H1 (cell line): ENCODE results near the gene FGGY. TPM values are rescaled to one million over a fixed set of nuclear protein-coding genes. Genes with fewer than 3 reads are reported as not detected.

Experiments
- KDM1A ChIP-seq: fragments of 200-600, 300-600 bp; sonication (generic); IDR thresholded peaks from 2 replicates; pipeline ENCODE4 v1.7.1; 2016; ENCODE audit warnings: mild to moderate bottlenecking, low read length, borderline replicate concordance
- SRF ChIP-seq: IDR thresholded peaks from 2 replicates; pipeline ENCODE4 v1.6.1; 2011; ENCODE audit warnings: mild to moderate bottlenecking, low read depth, low read length, moderate library complexity
- polyA plus RNA-seq, 7 experiments: library from polyadenylated mRNA; depleted of rRNA in 3 of 7; stranded (reverse) in 5 of 7; unstranded in 2 of 7; fragments of >200 nt in 5 of 7; fragments of 200-250 nt in 2 of 7; gene quantifications; 1 replicate in 5 of 7; 2 replicates in 1 of 7; 4 replicates in 1 of 7; pipeline versions ENCODE4 v1.2.1 to v1.2.3, GENCODE V29; 2011 to 2013; ENCODE audit warnings: missing spikeins in 2 of 7, mixed read lengths in 2 of 7
- total RNA-seq: library from RNA; stranded (reverse); fragmentation: NEBNext Ultra II Directional; extraction: Animal tissue kit (Norgen Biotek cat#: 25700); gene quantifications from 2 replicates; pipeline ENCODE4 v1.2.1, GENCODE V29; 2021
- TF ChIP-seq, protein P1 (sequence below): fragments of 300-600 bp; sonication (generic); IDR thresholded peaks from 2 replicates; pipeline ENCODE4 v1.7.1; 2012; ENCODE audit warnings: low read length, moderate library complexity, mild to moderate bottlenecking, inconsistent platforms; ENCODE audit not compliant: insufficient replicate concordance

FGGY gene
- total and polyA plus RNA-seq, 2 of the 8 experiments (the other 6 are each of a cell fraction or from before 2014, with no cell fraction given) = 10.3 to 12.5 TPM

DNA sequence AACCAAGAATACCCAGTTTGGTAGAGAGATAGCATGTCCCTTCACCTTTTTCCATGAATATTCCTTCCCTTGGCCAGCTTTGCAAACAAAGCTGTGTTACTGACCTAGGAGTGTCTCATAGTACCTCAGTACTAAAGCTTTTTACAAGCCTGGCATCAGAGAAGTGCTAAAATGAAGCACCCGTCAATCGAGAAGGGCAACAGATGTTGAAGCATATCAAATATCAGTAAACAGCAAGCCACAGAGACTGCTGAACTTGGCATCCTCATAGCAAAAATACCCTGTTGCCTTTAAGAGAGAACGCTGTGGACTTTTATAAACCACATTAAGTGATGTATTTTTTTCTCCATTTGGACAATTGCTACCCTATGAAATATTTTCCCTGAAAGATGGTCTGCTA, 389.3 kb downstream of the FGGY start (continued):
- TF ChIP-seq, protein P1, sequence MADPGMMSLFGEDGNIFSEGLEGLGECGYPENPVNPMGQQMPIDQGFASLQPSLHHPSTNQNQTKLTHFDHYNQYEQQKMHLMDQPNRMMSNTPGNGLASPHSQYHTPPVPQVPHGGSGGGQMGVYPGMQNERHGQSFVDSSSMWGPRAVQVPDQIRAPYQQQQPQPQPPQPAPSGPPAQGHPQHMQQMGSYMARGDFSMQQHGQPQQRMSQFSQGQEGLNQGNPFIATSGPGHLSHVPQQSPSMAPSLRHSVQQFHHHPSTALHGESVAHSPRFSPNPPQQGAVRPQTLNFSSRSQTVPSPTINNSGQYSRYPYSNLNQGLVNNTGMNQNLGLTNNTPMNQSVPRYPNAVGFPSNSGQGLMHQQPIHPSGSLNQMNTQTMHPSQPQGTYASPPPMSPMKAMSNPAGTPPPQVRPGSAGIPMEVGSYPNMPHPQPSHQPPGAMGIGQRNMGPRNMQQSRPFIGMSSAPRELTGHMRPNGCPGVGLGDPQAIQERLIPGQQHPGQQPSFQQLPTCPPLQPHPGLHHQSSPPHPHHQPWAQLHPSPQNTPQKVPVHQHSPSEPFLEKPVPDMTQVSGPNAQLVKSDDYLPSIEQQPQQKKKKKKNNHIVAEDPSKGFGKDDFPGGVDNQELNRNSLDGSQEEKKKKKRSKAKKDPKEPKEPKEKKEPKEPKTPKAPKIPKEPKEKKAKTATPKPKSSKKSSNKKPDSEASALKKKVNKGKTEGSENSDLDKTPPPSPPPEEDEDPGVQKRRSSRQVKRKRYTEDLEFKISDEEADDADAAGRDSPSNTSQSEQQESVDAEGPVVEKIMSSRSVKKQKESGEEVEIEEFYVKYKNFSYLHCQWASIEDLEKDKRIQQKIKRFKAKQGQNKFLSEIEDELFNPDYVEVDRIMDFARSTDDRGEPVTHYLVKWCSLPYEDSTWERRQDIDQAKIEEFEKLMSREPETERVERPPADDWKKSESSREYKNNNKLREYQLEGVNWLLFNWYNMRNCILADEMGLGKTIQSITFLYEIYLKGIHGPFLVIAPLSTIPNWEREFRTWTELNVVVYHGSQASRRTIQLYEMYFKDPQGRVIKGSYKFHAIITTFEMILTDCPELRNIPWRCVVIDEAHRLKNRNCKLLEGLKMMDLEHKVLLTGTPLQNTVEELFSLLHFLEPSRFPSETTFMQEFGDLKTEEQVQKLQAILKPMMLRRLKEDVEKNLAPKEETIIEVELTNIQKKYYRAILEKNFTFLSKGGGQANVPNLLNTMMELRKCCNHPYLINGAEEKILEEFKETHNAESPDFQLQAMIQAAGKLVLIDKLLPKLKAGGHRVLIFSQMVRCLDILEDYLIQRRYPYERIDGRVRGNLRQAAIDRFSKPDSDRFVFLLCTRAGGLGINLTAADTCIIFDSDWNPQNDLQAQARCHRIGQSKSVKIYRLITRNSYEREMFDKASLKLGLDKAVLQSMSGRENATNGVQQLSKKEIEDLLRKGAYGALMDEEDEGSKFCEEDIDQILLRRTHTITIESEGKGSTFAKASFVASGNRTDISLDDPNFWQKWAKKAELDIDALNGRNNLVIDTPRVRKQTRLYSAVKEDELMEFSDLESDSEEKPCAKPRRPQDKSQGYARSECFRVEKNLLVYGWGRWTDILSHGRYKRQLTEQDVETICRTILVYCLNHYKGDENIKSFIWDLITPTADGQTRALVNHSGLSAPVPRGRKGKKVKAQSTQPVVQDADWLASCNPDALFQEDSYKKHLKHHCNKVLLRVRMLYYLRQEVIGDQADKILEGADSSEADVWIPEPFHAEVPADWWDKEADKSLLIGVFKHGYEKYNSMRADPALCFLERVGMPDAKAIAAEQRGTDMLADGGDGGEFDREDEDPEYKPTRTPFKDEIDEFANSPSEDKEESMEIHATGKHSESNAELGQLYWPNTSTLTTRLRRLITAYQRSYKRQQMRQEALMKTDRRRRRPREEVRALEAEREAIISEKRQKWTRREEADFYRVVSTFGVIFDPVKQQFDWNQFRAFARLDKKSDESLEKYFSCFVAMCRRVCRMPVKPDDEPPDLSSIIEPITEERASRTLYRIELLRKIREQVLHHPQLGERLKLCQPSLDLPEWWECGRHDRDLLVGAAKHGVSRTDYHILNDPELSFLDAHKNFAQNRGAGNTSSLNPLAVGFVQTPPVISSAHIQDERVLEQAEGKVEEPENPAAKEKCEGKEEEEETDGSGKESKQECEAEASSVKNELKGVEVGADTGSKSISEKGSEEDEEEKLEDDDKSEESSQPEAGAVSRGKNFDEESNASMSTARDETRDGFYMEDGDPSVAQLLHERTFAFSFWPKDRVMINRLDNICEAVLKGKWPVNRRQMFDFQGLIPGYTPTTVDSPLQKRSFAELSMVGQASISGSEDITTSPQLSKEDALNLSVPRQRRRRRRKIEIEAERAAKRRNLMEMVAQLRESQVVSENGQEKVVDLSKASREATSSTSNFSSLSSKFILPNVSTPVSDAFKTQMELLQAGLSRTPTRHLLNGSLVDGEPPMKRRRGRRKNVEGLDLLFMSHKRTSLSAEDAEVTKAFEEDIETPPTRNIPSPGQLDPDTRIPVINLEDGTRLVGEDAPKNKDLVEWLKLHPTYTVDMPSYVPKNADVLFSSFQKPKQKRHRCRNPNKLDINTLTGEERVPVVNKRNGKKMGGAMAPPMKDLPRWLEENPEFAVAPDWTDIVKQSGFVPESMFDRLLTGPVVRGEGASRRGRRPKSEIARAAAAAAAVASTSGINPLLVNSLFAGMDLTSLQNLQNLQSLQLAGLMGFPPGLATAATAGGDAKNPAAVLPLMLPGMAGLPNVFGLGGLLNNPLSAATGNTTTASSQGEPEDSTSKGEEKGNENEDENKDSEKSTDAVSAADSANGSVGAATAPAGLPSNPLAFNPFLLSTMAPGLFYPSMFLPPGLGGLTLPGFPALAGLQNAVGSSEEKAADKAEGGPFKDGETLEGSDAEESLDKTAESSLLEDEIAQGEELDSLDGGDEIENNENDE = no peak
- TF ChIP-seq SRF (no peak), KDM1A (no peak)
